Activated T-cell treated with anti-CD3 and anti-CD28 coated beads, Interleukin-2, amount 50 U/mL, for 4 hours (primary cell): ENCODE results near the gene CDK5R2. TPM values are rescaled to one million over a fixed set of nuclear protein-coding genes. Genes with fewer than 3 reads are reported as not detected.
A peak's percentile ranks its signal among the peaks of the same experiment; 100 is the strongest.

Experiments used
- ATAC-seq, 2 donors: fragments of 200-7000 bp; cut with Tn5 transposase; one replicate each; pipeline ENCODE4 v1.10.0; 2021
- DNase-seq: peaks from one replicate; pipeline ENCODE4 v3.0.0-alpha.2; 2020
- H3K27me3 Mint-ChIP-seq: one replicate; pipeline ENCODE4 v1.8.0; 2021; ENCODE audit warnings: low read depth, mixed read lengths
- H3K36me3 Mint-ChIP-seq: one replicate; pipeline ENCODE4 v1.8.0; 2022; ENCODE audit warnings: mixed read lengths; ENCODE audit not compliant: insufficient read depth
- H3K4me1 Mint-ChIP-seq: one replicate; pipeline ENCODE4 v1.8.0; 2021; ENCODE audit warnings: low read depth, mixed read lengths
- H3K4me3 Mint-ChIP-seq: one replicate; pipeline ENCODE4 v1.8.0; 2021; ENCODE audit warnings: mild to moderate bottlenecking, moderate library complexity, mixed read lengths
- H3K9me3 Mint-ChIP-seq: one replicate; pipeline ENCODE4 v1.8.0; 2021; ENCODE audit warnings: mixed read lengths
- total RNA-seq, 3 donors: library from RNA; stranded (reverse); gene quantifications; one replicate each; pipeline ENCODE4 v1.2.1, GENCODE V29; 2021

CDK5R2 gene
- total RNA-seq, 3 donors from 2014 or later, result not detected

GRCh38 chr2:218988650-218989049 is 29.2 kb downstream of the CDK5R2 start:
- ATAC-seq (no peak), DNase-seq (no peak)
- Mint-ChIP-seq H3K4me3 (no peak overlapping the region), H3K27me3 (peaks cover 77% of the 10 kb centered on the region), H3K36me3 (no peaks in the 10 kb centered on the region), H3K4me1 (peaks cover 14% of the 10 kb centered on the region), H3K9me3 (no peaks in the 10 kb centered on the region)

GRCh38 chr2:218990052-218990451 is 30.6 kb downstream of the CDK5R2 start:
- DNase-seq (no peak), ATAC-seq (no peak)
- peaks cover 7% of the 10 kb centered on the region for H3K4me1 Mint-ChIP-seq
- H3K9me3 Mint-ChIP-seq, result no peaks in the 10 kb centered on the region
- no peaks in the 10 kb centered on the region for H3K36me3 Mint-ChIP-seq
- H3K4me3 Mint-ChIP-seq, result no peak overlapping the region
- H3K27me3 Mint-ChIP-seq, result peaks cover 79% of the 10 kb centered on the region

GRCh38 chr2:218990612-218991011 is 31.1 kb downstream of the CDK5R2 start:
- no peaks in the 10 kb centered on the region for H3K9me3 Mint-ChIP-seq
- H3K4me3 Mint-ChIP-seq, result no peak overlapping the region
- ATAC-seq (no peak), DNase-seq (no peak)
- peaks cover 82% of the 10 kb centered on the region for H3K27me3 Mint-ChIP-seq
- H3K36me3 Mint-ChIP-seq, result no peaks in the 10 kb centered on the region
- H3K4me1 Mint-ChIP-seq, result peaks cover 5% of the 10 kb centered on the region

GRCh38 chr2:218991674-218992168 is 32.3 kb downstream of the CDK5R2 start:
- Mint-ChIP-seq H3K27me3 (peaks cover 81% of the 10 kb centered on the region), H3K4me1 (peaks cover 5% of the 10 kb centered on the region), H3K36me3 (no peaks in the 10 kb centered on the region), H3K4me3 (no peak overlapping the region), H3K9me3 (no peaks in the 10 kb centered on the region)
- no peak for ATAC-seq
- DNase-seq, result no peak

- ATAC-seq, result no peak
- Mint-ChIP-seq H3K4me1 (peaks cover 5% of the 10 kb centered on the region), H3K4me3 (no peak overlapping the region), H3K9me3 (no peaks in the 10 kb centered on the region), H3K27me3 (peaks cover 79% of the 10 kb centered on the region), H3K36me3 (no peaks in the 10 kb centered on the region)
- DNase-seq, result no peak
Measured at GRCh38 chr2:218992196-218992595, 32.7 kb downstream of the CDK5R2 start.

GRCh38 chr2:218992703-218993344 is 33.4 kb downstream of the CDK5R2 start:
- Mint-ChIP-seq H3K4me1 (peaks cover 5% of the 10 kb centered on the region), H3K36me3 (no peaks in the 10 kb centered on the region), H3K27me3 (peaks cover 78% of the 10 kb centered on the region), H3K9me3 (no peaks in the 10 kb centered on the region), H3K4me3 (no peak overlapping the region)
- ATAC-seq, result peak; percentile 3 to 13
- no peak for DNase-seq

- Mint-ChIP-seq H3K4me1 (peaks cover 5% of the 10 kb centered on the region), H3K27me3 (peaks cover 85% of the 10 kb centered on the region), H3K4me3 (peak within 1 kb of the TSS; percentile 8), H3K9me3 (no peaks in the 10 kb centered on the region), H3K36me3 (no peaks in the 10 kb centered on the region)
- DNase-seq (no peak), ATAC-seq (peak; percentile 39 to 42)
Measured at GRCh38 chr2:218993345-218994315, 34.2 kb downstream of the CDK5R2 start, which contains the start of gene CRYBA2. CRYBA2 (minus strand) TSS chr2:218993422; CDS start chr2:218993176, 246 bp downstream.

GRCh38 chr2:218995561-218995960 is 36.1 kb downstream of the CDK5R2 start:
- DNase-seq, result no peak
- H3K4me3 Mint-ChIP-seq, result no peak overlapping the region
- no peaks in the 10 kb centered on the region for H3K9me3 Mint-ChIP-seq
- no peaks in the 10 kb centered on the region for H3K36me3 Mint-ChIP-seq
- peaks cover 77% of the 10 kb centered on the region for H3K27me3 Mint-ChIP-seq
- H3K4me1 Mint-ChIP-seq, result peaks cover 5% of the 10 kb centered on the region
- peak in 1 of 2 donors; percentile 1 for ATAC-seq

GRCh38 chr2:218995972-218996711 is 36.7 kb downstream of the CDK5R2 start:
- Mint-ChIP-seq H3K36me3 (no peaks in the 10 kb centered on the region), H3K4me1 (peaks cover 8% of the 10 kb centered on the region), H3K4me3 (peak overlapping the region; percentile 29), H3K27me3 (peaks cover 77% of the 10 kb centered on the region), H3K9me3 (no peaks in the 10 kb centered on the region)
- DNase-seq (peak; percentile 74), ATAC-seq (peak; percentile 64 to 73)

- Mint-ChIP-seq H3K9me3 (no peaks in the 10 kb centered on the region), H3K27me3 (peaks cover 73% of the 10 kb centered on the region), H3K36me3 (no peaks in the 10 kb centered on the region), H3K4me1 (peaks cover 11% of the 10 kb centered on the region), H3K4me3 (no peak overlapping the region)
- ATAC-seq (no peak), DNase-seq (no peak)
Measured at GRCh38 chr2:218996937-218997336, 37.5 kb downstream of the CDK5R2 start.

GRCh38 chr2:218997731-218998130 is 38.3 kb downstream of the CDK5R2 start:
- Mint-ChIP-seq H3K27me3 (peaks cover 72% of the 10 kb centered on the region), H3K9me3 (no peaks in the 10 kb centered on the region)

GRCh38 chr2:218998414-218999002 is 39.0 kb downstream of the CDK5R2 start:
- Mint-ChIP-seq H3K4me3 (no peak overlapping the region), H3K4me1 (peaks cover 18% of the 10 kb centered on the region), H3K27me3 (peaks cover 76% of the 10 kb centered on the region)

More at GRCh38 chr2:218997731-218998130, 38.3 kb downstream of the CDK5R2 start:
- DNase-seq (no peak), ATAC-seq (no peak)
- H3K36me3 Mint-ChIP-seq, result no peaks in the 10 kb centered on the region
- H3K4me1 Mint-ChIP-seq, result peaks cover 13% of the 10 kb centered on the region
- no peak overlapping the region for H3K4me3 Mint-ChIP-seq

GRCh38 chr2:218999021-218999880 is 39.8 kb downstream of the CDK5R2 start:
- Mint-ChIP-seq H3K36me3 (no peaks in the 10 kb centered on the region), H3K4me1 (peaks cover 17% of the 10 kb centered on the region), H3K9me3 (no peaks in the 10 kb centered on the region), H3K4me3 (no peak overlapping the region), H3K27me3 (peaks cover 76% of the 10 kb centered on the region)
- no peak for ATAC-seq
- DNase-seq, result no peak

More at GRCh38 chr2:218998414-218999002, 39.0 kb downstream of the CDK5R2 start:
- ATAC-seq (no peak), DNase-seq (no peak)
- no peaks in the 10 kb centered on the region for H3K36me3 Mint-ChIP-seq
- no peaks in the 10 kb centered on the region for H3K9me3 Mint-ChIP-seq
